Measurements from ENCODE around the gene ADAM10.

DNA sequence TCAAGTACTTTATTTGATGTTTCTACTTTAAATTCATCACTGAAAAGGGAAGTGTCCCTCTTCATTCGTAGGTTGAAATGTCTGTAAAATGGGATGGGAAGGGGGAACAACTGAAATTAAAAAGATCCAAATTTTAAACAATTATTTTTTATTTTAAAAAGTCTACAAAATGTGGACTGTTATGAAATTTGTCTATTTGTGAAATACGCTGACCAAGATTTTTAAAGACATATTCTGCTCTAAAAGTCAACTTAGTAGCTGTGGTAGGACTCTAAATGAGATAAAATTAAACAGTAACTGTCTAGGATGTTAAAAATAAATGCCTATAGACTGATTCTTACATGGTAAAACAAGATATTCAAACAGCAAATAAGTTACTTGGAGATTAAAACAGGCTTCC lies 67.3 kb downstream of the ADAM10 start:
- TF ChIP-seq RAD21 (IDR thresholded peaks at IDR 0.05; ENCODE audit: low read length) = no peak
- TF ChIP-seq, protein P1, sequence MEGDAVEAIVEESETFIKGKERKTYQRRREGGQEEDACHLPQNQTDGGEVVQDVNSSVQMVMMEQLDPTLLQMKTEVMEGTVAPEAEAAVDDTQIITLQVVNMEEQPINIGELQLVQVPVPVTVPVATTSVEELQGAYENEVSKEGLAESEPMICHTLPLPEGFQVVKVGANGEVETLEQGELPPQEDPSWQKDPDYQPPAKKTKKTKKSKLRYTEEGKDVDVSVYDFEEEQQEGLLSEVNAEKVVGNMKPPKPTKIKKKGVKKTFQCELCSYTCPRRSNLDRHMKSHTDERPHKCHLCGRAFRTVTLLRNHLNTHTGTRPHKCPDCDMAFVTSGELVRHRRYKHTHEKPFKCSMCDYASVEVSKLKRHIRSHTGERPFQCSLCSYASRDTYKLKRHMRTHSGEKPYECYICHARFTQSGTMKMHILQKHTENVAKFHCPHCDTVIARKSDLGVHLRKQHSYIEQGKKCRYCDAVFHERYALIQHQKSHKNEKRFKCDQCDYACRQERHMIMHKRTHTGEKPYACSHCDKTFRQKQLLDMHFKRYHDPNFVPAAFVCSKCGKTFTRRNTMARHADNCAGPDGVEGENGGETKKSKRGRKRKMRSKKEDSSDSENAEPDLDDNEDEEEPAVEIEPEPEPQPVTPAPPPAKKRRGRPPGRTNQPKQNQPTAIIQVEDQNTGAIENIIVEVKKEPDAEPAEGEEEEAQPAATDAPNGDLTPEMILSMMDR (conservative IDR thresholded peaks at IDR 0.05; ENCODE audit: low read depth, low read length) = no peak
- TF ChIP-seq, protein P2, sequence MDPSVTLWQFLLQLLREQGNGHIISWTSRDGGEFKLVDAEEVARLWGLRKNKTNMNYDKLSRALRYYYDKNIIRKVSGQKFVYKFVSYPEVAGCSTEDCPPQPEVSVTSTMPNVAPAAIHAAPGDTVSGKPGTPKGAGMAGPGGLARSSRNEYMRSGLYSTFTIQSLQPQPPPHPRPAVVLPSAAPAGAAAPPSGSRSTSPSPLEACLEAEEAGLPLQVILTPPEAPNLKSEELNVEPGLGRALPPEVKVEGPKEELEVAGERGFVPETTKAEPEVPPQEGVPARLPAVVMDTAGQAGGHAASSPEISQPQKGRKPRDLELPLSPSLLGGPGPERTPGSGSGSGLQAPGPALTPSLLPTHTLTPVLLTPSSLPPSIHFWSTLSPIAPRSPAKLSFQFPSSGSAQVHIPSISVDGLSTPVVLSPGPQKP (IDR thresholded peaks at IDR 0.05; ENCODE audit: borderline replicate concordance, low read depth, low read length) = no peak
